ENCODE data around the gene FAM107B.

Gene FAM107B

DNA sequence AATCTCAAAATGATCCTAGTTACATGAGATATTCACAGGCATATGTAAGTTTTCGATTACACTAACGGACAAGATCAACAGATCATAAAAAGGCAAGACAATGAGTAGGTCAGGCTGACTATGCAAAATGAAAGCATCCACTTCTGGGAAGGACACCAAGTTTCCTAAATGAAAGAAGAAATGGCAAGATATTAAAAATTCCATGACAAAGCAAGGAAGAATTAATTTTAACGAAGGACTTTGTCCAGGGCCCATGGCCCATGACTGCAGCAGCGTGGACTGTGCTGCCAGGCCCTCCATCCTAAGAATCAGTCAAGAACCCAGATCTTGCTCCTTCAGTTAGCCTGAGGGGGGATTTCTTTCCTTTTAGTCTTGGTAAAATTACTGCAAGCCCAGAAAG lies 261.6 kb downstream of the FAM107B start:
- no peak overlapping the region for H3K4me3 ChIP-seq (ENCODE audit: low read length)
- no peak for DNase-seq (ENCODE audit: low read depth)
- TF ChIP-seq, protein P1, sequence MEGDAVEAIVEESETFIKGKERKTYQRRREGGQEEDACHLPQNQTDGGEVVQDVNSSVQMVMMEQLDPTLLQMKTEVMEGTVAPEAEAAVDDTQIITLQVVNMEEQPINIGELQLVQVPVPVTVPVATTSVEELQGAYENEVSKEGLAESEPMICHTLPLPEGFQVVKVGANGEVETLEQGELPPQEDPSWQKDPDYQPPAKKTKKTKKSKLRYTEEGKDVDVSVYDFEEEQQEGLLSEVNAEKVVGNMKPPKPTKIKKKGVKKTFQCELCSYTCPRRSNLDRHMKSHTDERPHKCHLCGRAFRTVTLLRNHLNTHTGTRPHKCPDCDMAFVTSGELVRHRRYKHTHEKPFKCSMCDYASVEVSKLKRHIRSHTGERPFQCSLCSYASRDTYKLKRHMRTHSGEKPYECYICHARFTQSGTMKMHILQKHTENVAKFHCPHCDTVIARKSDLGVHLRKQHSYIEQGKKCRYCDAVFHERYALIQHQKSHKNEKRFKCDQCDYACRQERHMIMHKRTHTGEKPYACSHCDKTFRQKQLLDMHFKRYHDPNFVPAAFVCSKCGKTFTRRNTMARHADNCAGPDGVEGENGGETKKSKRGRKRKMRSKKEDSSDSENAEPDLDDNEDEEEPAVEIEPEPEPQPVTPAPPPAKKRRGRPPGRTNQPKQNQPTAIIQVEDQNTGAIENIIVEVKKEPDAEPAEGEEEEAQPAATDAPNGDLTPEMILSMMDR (IDR thresholded peaks at IDR 0.05; ENCODE audit: insufficient read depth, low read depth, low read length, missing control alignments), result no peak

DNA sequence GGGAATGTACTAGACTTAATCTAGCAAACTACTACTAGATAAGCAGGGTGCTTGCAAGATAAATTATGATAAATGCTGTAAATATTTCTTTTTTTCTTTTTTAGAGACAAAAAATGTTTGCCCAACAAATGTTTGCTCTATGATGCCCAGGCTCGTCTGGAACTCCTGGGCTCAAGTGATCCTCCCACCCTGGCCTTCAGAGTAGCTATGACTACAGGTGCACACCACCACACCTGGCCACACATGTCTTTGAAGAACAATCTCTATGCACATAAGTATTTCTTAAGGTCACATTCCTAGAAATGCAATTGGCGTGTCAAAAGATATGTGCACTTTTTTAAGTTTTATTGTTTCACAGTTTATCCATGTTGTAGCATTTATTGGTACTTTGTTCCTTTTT lies 264.4 kb downstream of the FAM107B start:
- DNase-seq (ENCODE audit: low read depth), result no peak
- TF ChIP-seq, protein P1 (IDR thresholded peaks at IDR 0.05; ENCODE audit: insufficient read depth, low read depth, low read length, missing control alignments), result no peak
- H3K4me3 ChIP-seq (ENCODE audit: low read length), result no peak overlapping the region

DNA sequence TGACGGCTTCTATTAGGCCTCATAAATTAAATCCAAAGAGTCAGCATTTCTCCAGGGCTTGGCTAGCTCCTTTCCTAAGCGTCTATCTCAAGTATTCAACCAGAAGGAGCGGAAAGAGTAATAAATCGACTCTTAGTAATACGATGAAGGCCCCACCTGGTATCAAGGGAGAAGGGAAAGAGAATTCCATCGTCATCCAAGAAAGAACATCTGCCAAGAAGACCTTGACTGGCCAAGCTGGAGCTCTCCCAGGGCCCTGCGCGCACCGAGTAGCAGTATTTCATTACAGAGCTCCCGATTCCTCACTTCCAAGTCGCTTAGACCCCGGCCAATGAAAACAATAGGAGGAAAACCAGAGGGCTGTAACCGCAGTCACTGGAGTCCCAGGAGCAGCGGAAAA lies 266.0 kb downstream of the FAM107B start:
- no peak overlapping the region for H3K4me3 ChIP-seq (ENCODE audit: low read length)
- DNase-seq (ENCODE audit: low read depth), result no peak
- TF ChIP-seq, protein P1 (IDR thresholded peaks at IDR 0.05; ENCODE audit: insufficient read depth, low read depth, low read length, missing control alignments), result no peak

DNA sequence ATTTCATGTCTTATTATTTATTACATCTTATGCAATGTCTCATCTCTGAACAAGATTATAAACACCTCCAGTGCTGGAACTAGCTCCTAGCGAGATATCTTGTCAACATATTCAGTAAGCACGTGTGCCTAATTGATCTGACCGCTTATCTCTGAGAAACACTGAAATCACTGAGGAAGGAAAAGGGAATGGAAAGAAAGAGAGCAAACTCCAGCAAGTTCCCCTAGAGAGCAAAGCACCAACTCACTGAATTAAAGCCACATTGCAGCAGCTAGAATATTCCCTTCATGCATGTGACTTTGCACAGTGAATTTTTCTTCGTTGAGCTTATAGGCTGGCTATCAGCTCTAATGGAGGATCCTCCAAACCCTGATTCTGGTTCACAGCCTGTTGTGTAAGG lies 266.9 kb downstream of the FAM107B start:
- TF ChIP-seq, protein P1 (IDR thresholded peaks at IDR 0.05; ENCODE audit: insufficient read depth, low read depth, low read length, missing control alignments), result no peak
- DNase-seq (ENCODE audit: low read depth), result no peak
- H3K4me3 ChIP-seq (ENCODE audit: low read length), result no peak overlapping the region

DNA sequence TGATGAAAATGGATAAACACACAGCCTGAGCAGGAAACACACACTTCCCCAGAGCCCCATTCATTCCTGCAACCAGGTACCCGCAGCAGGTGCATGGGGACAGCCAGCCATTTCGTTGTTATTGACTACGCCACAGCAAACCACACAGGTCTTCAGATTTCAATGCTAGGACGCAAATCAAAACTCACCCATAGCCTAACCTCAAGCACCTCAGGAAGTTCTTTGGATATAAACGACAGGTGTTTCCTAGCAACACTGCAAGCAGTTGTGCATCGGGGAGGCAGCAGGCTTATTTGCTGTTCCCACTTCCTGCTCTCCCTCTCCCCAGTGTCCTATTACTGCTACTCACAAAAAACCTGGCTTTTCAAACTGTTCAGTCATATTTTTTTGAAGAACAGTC lies 267.5 kb downstream of the FAM107B start:
- TF ChIP-seq, protein P1 (IDR thresholded peaks at IDR 0.05; ENCODE audit: insufficient read depth, low read depth, low read length, missing control alignments), result no peak
- no peak for DNase-seq (ENCODE audit: low read depth)
- H3K4me3 ChIP-seq (ENCODE audit: low read length), result no peak overlapping the region

DNA sequence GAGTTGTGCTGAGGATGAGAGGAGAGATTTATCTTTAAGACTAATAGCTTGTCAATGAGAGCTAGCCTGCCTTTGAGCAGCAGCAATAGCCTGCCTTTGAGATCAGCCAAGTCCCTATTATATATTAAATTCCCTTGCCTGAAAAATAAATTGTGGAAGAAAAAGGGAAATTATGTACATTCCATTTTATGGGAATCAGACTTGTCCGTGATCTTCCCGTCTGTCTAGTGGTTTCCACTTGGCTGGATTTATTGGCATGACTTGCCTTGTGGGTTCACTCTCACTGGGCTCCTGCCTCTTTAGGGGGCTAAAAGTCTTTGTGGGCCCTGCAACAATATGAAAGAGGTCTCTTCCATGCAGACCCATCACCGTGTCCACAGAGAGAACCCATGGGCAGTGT lies 272.3 kb downstream of the FAM107B start:
- H3K4me3 ChIP-seq (ENCODE audit: low read length), result no peak overlapping the region
- DNase-seq (ENCODE audit: low read depth), result no peak
- TF ChIP-seq, protein P1 (IDR thresholded peaks at IDR 0.05; ENCODE audit: insufficient read depth, low read depth, low read length, missing control alignments), result no peak

DNA sequence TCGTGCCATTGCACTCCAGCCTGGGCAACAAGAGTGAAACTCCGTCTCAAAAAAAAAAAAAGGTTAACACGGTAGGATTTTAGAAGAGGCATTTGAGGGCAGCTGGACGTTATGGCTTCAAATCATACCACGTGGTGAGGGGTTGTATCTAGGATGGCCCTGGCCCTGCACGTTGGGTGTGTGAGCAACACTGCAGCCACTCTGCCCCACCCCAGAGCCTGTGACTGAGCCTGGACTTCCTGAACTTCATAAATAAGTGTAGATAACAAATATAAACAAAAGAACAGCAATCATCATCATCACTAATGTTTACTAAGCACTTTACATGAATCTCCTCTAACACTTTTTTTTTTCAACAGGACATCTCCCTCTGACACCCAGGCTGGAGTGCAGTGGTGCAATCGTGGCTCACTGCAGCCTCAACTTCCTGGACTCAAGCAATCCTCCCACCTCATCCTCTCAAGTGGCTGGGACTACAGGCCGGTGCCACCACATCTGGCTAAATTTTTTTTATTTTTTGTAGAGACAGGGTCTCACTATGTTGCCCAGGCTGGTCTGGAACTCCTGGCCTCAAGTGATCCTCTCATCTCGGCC lies 274.4 kb downstream of the FAM107B start:
- no peak overlapping the region for H3K4me3 ChIP-seq (ENCODE audit: low read length)
- TF ChIP-seq, protein P1 (IDR thresholded peaks at IDR 0.05; ENCODE audit: insufficient read depth, low read depth, low read length, missing control alignments), result no peak
- peak; percentile 4 for DNase-seq (ENCODE audit: low read depth)

All from epithelial cell of esophagus (primary cell).